Astrocyte (in vitro differentiated cells and primary cell): ENCODE results near the gene MPEG1. TPM values are rescaled to one million over a fixed set of nuclear protein-coding genes. Genes with fewer than 3 reads are reported as not detected.

Experiments
- DNase-seq: peaks from one replicate; pipeline ENCODE4 v3.0.0-alpha.2; 2010; ENCODE audit warnings: low read depth
- FAIRE-seq: peaks from 2 replicates; lab custom pipeline; 2011; peaks lifted over from hg19 to GRCh38; lab: Jason Lieb, UNC
- H2AFZ ChIP-seq: 2 replicates; pipeline ENCODE4 v1.6.0; 2012; ENCODE audit warnings: low read depth, low read length, inconsistent platforms
- H3K27ac ChIP-seq: 2 replicates; pipeline ENCODE4 v1.5.1; 2011; ENCODE audit warnings: low read depth, low read length, inconsistent platforms
- H3K27me3 ChIP-seq: 2 replicates; pipeline ENCODE4 v1.6.0; 2011; ENCODE audit warnings: low read length, inconsistent platforms; ENCODE audit not compliant: insufficient read depth
- H3K36me3 ChIP-seq: 2 replicates; pipeline ENCODE4 v1.5.1; 2011; ENCODE audit warnings: low read length, inconsistent platforms; ENCODE audit not compliant: insufficient read depth
- H3K4me1 ChIP-seq: 2 replicates; pipeline ENCODE4 v1.5.1; 2011; ENCODE audit warnings: low read length, inconsistent platforms; ENCODE audit not compliant: insufficient read depth
- H3K4me2 ChIP-seq: 2 replicates; pipeline ENCODE4 v1.6.0; 2012; ENCODE audit warnings: low read length, inconsistent platforms
- H3K4me3 ChIP-seq: 2 replicates; pipeline ENCODE4 v1.5.1; 2011; ENCODE audit warnings: low read depth, mild to moderate bottlenecking, low read length, inconsistent platforms; ENCODE audit not compliant: insufficient read depth
- H3K79me2 ChIP-seq: 2 replicates; pipeline ENCODE4 v1.6.0; 2012; ENCODE audit warnings: mild to moderate bottlenecking, low read length, inconsistent platforms; ENCODE audit not compliant: insufficient read depth
- H3K9ac ChIP-seq: 2 replicates; pipeline ENCODE4 v1.6.0; 2012; ENCODE audit warnings: mild to moderate bottlenecking, low read length, inconsistent platforms
- H3K9me3 ChIP-seq: 2 replicates; pipeline ENCODE4 v1.5.1; 2012; ENCODE audit warnings: low read depth, mild to moderate bottlenecking, low read length, inconsistent platforms; ENCODE audit not compliant: insufficient read depth
- H4K20me1 ChIP-seq: 2 replicates; pipeline ENCODE4 v1.6.0; 2012; ENCODE audit warnings: low read length, inconsistent platforms; ENCODE audit not compliant: insufficient read depth
- H3K27ac Mint-ChIP-seq: one replicate; pipeline ENCODE4 v1.8.0; 2021; ENCODE audit warnings: mild to moderate bottlenecking, mixed read lengths; ENCODE audit not compliant: unreplicated experiment
- H3K27me3 Mint-ChIP-seq: one replicate; pipeline ENCODE4 v1.8.0; 2021; ENCODE audit warnings: low read depth, mixed read lengths; ENCODE audit not compliant: unreplicated experiment
- H3K36me3 Mint-ChIP-seq: one replicate; pipeline ENCODE4 v1.8.0; 2021; ENCODE audit warnings: low read depth, mixed read lengths; ENCODE audit not compliant: unreplicated experiment
- H3K4me1 Mint-ChIP-seq: one replicate; pipeline ENCODE4 v1.8.0; 2021; ENCODE audit warnings: low read depth, mixed read lengths; ENCODE audit not compliant: unreplicated experiment
- H3K4me3 Mint-ChIP-seq: one replicate; pipeline ENCODE4 v1.8.0; 2021; ENCODE audit warnings: mild to moderate bottlenecking, moderate library complexity, mixed read lengths; ENCODE audit not compliant: unreplicated experiment
- H3K9me3 Mint-ChIP-seq: one replicate; pipeline ENCODE4 v1.8.0; 2021; ENCODE audit warnings: mild to moderate bottlenecking, mixed read lengths; ENCODE audit not compliant: unreplicated experiment
- CTCF ChIP-seq: IDR thresholded peaks from 2 replicates; pipeline ENCODE4 v1.5.1; 2011; ENCODE audit warnings: low read depth, mild to moderate bottlenecking, inconsistent platforms, low read length, moderate library complexity; ENCODE audit not compliant: insufficient read depth
- EZH2 ChIP-seq: IDR thresholded peaks from 2 replicates; pipeline ENCODE4 v1.6.1; 2012; ENCODE audit warnings: mild to moderate bottlenecking, low read length, inconsistent platforms; ENCODE audit not compliant: insufficient read depth
- total RNA-seq: library from RNA; stranded (reverse); gene quantifications from 2 replicates; pipeline ENCODE4 v1.2.1, GENCODE V29; 2021

MPEG1 gene
- total RNA-seq, 1 donor from 2014 or later: not detected

GRCh38 chr11:59214141-59214893, 1.6 kb upstream of the MPEG1 start:
- FAIRE-seq: no peak
- Mint-ChIP-seq H3K4me1 (peaks cover 17% of the 10 kb centered on the region), H3K4me3 (no peak overlapping the region)

DNA sequence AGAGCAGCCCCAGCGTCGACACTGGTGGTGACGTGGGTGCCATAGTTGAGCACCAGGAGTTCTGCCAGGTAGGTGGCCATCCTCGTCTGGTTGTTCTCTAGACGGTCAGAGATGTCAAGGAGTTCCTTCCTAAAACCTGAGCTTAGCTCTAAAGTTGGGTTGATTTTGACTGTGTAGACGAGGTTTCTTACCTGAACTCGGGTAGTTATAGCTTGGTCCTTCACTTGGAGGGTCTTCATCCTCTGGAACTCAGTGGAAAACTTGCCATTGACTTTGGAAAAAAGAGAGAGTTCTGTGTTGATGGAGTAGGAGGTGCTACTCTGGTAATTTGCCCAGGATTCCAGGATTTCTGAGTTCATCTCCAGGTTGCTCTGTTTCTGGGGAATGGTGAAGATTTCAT, 505 bp downstream of the MPEG1 start:
- no peak overlapping the region for H3K27ac ChIP-seq
- no peak overlapping the region for H3K4me3 ChIP-seq
- H3K27me3 ChIP-seq: peaks cover 45% of the 10 kb centered on the region
- H3K9ac ChIP-seq: no peak overlapping the region
- H3K36me3 ChIP-seq: no peaks in the 10 kb centered on the region
- TF ChIP-seq CTCF (no peak), EZH2 (no peak)
- Mint-ChIP-seq H3K27ac (no peak overlapping the region), H3K4me1 (peaks cover 36% of the 10 kb centered on the region), H3K36me3 (no peaks in the 10 kb centered on the region), H3K4me3 (no peak overlapping the region), H3K9me3 (no peaks in the 10 kb centered on the region), H3K27me3 (peaks cover 22% of the 10 kb centered on the region)
- H2AFZ ChIP-seq: no peak overlapping the region
- H3K4me1 ChIP-seq: peaks cover 14% of the 10 kb centered on the region
- FAIRE-seq (no peak), DNase-seq (no peak)
- H3K9me3 ChIP-seq: no peaks in the 10 kb centered on the region
- H3K4me2 ChIP-seq: no peak overlapping the region
- no peaks in the 10 kb centered on the region for H4K20me1 ChIP-seq
- H3K79me2 ChIP-seq: no peaks in the 10 kb centered on the region

More at GRCh38 chr11:59214141-59214893, 1.6 kb upstream of the MPEG1 start:
- no peak overlapping the region for H3K4me2 ChIP-seq
- no peak overlapping the region for H3K9ac ChIP-seq
- H3K27me3 ChIP-seq: peaks cover 54% of the 10 kb centered on the region
- TF ChIP-seq CTCF: no peak
- TF ChIP-seq EZH2: no peak
- H3K4me3 ChIP-seq: no peak overlapping the region
- H3K79me2 ChIP-seq: no peaks in the 10 kb centered on the region
- Mint-ChIP-seq H3K36me3 (no peaks in the 10 kb centered on the region), H3K27ac (no peak overlapping the region), H3K9me3 (no peaks in the 10 kb centered on the region), H3K27me3 (peaks cover 27% of the 10 kb centered on the region)
- H3K4me1 ChIP-seq: no peaks in the 10 kb centered on the region
- no peak for DNase-seq
- H3K36me3 ChIP-seq: no peaks in the 10 kb centered on the region
- H2AFZ ChIP-seq: no peak overlapping the region
- H4K20me1 ChIP-seq: no peaks in the 10 kb centered on the region
- H3K27ac ChIP-seq: no peak overlapping the region
- H3K9me3 ChIP-seq: no peaks in the 10 kb centered on the region

- no peak overlapping the region for H3K27ac ChIP-seq
These were observed 3.8 kb downstream of the MPEG1 start for GRCh38 chr11:59208956-59209355.

More at GRCh38 chr11:59208956-59209355, 3.8 kb downstream of the MPEG1 start:
- Mint-ChIP-seq H3K4me1 (peaks cover 43% of the 10 kb centered on the region), H3K9me3 (no peaks in the 10 kb centered on the region), H3K4me3 (no peak overlapping the region), H3K27ac (peak overlapping the region; percentile 81), H3K36me3 (peaks cover 22% of the 10 kb centered on the region), H3K27me3 (peaks cover 14% of the 10 kb centered on the region)
- no peak overlapping the region for H3K4me3 ChIP-seq
- H3K4me2 ChIP-seq: peak overlapping the region; percentile 59
- no peak overlapping the region for H3K9ac ChIP-seq
- peaks cover 53% of the 10 kb centered on the region for H3K27me3 ChIP-seq
- TF ChIP-seq EZH2: no peak
- TF ChIP-seq CTCF: no peak
- H3K36me3 ChIP-seq: no peaks in the 10 kb centered on the region
- peak; percentile 82 for DNase-seq
- H3K79me2 ChIP-seq: no peaks in the 10 kb centered on the region
- FAIRE-seq: no peak
- H3K4me1 ChIP-seq: peaks cover 20% of the 10 kb centered on the region
- no peaks in the 10 kb centered on the region for H3K9me3 ChIP-seq
- no peaks in the 10 kb centered on the region for H4K20me1 ChIP-seq
- H2AFZ ChIP-seq: no peak overlapping the region
